MCF 10A (cell line): ENCODE data around the gene HGF. TPM values are rescaled to one million over a fixed set of nuclear protein-coding genes. Genes with fewer than 3 reads are reported as not detected.

Experiments used
- BruUV-seq: library from RNA; stranded (reverse); fragments of 400-500 nt; replicated peaks from 2 replicates; lab custom pipeline; 2021; lab: Mats Ljungman, UMichigan
- CTCF ChIA-PET: fragments of 300-600 bp; sonication (Branson Sonifier 250); formaldehyde crosslinking; extraction: SDS; loops from one replicate; lab custom pipeline; 2021; ENCODE audit warnings: antibody characterized with exemption, inconsistent platforms; lab: Yijun Ruan, JAX
- POLR2A ChIA-PET: fragments of 300-600, 350-650 bp; sonication (Branson Sonifier 250); formaldehyde crosslinking; extraction: SDS; loops from one replicate; lab custom pipeline; 2020; ENCODE audit warnings: antibody characterized with exemption, inconsistent platforms; lab: Yijun Ruan, JAX
- DNase-seq: peaks from one replicate; pipeline ENCODE4 v3.0.0-alpha.2; 2018; ENCODE audit not compliant: unreplicated experiment
- H3K27ac Mint-ChIP-seq: one replicate; pipeline ENCODE4 v1.8.0; 2022; ENCODE audit warnings: mild to moderate bottlenecking, low read depth, mixed read lengths; ENCODE audit not compliant: unreplicated experiment
- H3K27me3 Mint-ChIP-seq: one replicate; pipeline ENCODE4 v1.8.0; 2022; ENCODE audit warnings: mixed read lengths; ENCODE audit not compliant: insufficient read depth, unreplicated experiment
- H3K36me3 Mint-ChIP-seq: one replicate; pipeline ENCODE4 v1.8.0; 2022; ENCODE audit warnings: mild to moderate bottlenecking, moderate library complexity, mixed read lengths; ENCODE audit not compliant: insufficient read depth, unreplicated experiment
- H3K4me1 Mint-ChIP-seq: one replicate; pipeline ENCODE4 v1.8.0; 2022; ENCODE audit warnings: mixed read lengths; ENCODE audit not compliant: insufficient read depth, unreplicated experiment
- H3K4me3 Mint-ChIP-seq: one replicate; pipeline ENCODE4 v1.8.0; 2022; ENCODE audit warnings: mild to moderate bottlenecking, moderate library complexity, mixed read lengths; ENCODE audit not compliant: unreplicated experiment
- H3K9me3 Mint-ChIP-seq: one replicate; pipeline ENCODE4 v1.8.0; 2022; ENCODE audit warnings: mixed read lengths; ENCODE audit not compliant: unreplicated experiment
- CTCF ChIP-seq: fragments of 200-600 bp; IDR thresholded peaks from one replicate; pipeline ENCODE4 v1.8.0; 2022; ENCODE audit warnings: antibody characterized with exemption, mild to moderate bottlenecking; ENCODE audit not compliant: unreplicated experiment
- intact Hi-C: fragments of 100-400 bp; cut with micrococcal nuclease; formaldehyde crosslinking; loops from 2 replicates; pipeline ENCODE4 v1.14.1; 2022
- total RNA-seq: library from RNA; stranded (reverse); gene quantifications from 2 replicates; pipeline ENCODE4 v1.2.3, GENCODE V29; 2022

The HGF gene
- total RNA-seq, 1 experiment from 2014 or later: not detected

- H3K27me3 Mint-ChIP-seq: peaks cover 65% of the 10 kb centered on the region
- intact Hi-C loops: no loop called here
- H3K9me3 Mint-ChIP-seq: no peaks in the 10 kb centered on the region
- POLR2A ChIA-PET: no interaction called here
- DNase-seq: no peak
- H3K4me3 Mint-ChIP-seq: no peak overlapping the region
- CTCF ChIA-PET: interaction anchor here (1.1 kb wide), 1 partner anchor 298 kb away, joined by 3 read pairs; no protein-coding TSS in a partner anchor
- H3K4me1 Mint-ChIP-seq: no peaks in the 10 kb centered on the region
- BruUV-seq: no TSS peak
- no peak for TF ChIP-seq CTCF
- no peaks in the 10 kb centered on the region for H3K36me3 Mint-ChIP-seq
- H3K27ac Mint-ChIP-seq: no peak overlapping the region
These were observed 25.5 kb downstream of the HGF start for GRCh38 chr7:81744389-81744788.

- ChIA-PET CTCF (interaction anchor here (0.9 to 1.1 kb wide), 3 partner anchors 26 to 996 kb away, joined by 3 read pairs; partner anchors contain the start of gene HGF), POLR2A (no interaction called here)
- no peak for TF ChIP-seq CTCF
- BruUV-seq: no TSS peak
- intact Hi-C loops: no loop called here
- Mint-ChIP-seq H3K4me3 (no peak overlapping the region), H3K27me3 (peaks cover 61% of the 10 kb centered on the region), H3K27ac (no peak overlapping the region), H3K9me3 (no peaks in the 10 kb centered on the region), H3K4me1 (no peaks in the 10 kb centered on the region), H3K36me3 (no peaks in the 10 kb centered on the region)
- no peak for DNase-seq
These were observed 26.2 kb downstream of the HGF start for GRCh38 chr7:81743665-81744064.

- TF ChIP-seq CTCF: no peak
- Mint-ChIP-seq H3K27ac (no peak overlapping the region), H3K9me3 (no peaks in the 10 kb centered on the region), H3K27me3 (peaks cover 56% of the 10 kb centered on the region), H3K4me3 (no peak overlapping the region), H3K36me3 (no peaks in the 10 kb centered on the region), H3K4me1 (no peaks in the 10 kb centered on the region)
- BruUV-seq: no TSS peak
- intact Hi-C loops: no loop called here
- DNase-seq: no peak
- ChIA-PET POLR2A (no interaction called here), CTCF (interaction anchor here (0.9 to 1.0 kb wide), 2 partner anchors 27 to 995 kb away, joined by 3 read pairs; partner anchors contain the start of gene HGF)
These were observed 26.6 kb downstream of the HGF start for GRCh38 chr7:81743201-81743600.

- CTCF ChIA-PET: no interaction called here
- peaks cover 32% of the 10 kb centered on the region for H3K27me3 Mint-ChIP-seq
- H3K36me3 Mint-ChIP-seq: no peaks in the 10 kb centered on the region
- no peaks in the 10 kb centered on the region for H3K9me3 Mint-ChIP-seq
- TF ChIP-seq CTCF: no peak
- BruUV-seq: no TSS peak
- peaks cover 11% of the 10 kb centered on the region for H3K4me1 Mint-ChIP-seq
- H3K4me3 Mint-ChIP-seq: no peak overlapping the region
- intact Hi-C loops: no loop called here
- H3K27ac Mint-ChIP-seq: no peak overlapping the region
- POLR2A ChIA-PET: no interaction called here
- DNase-seq: no peak
These were observed 29.4 kb downstream of the HGF start for GRCh38 chr7:81740403-81740802.
